Measurements from ENCODE around the gene HDAC11.

GRCh38 chr3:13470894-13471574 is 9.1 kb upstream of the HDAC11 start:
- TF ChIP-seq CTCF (conservative IDR thresholded peaks at IDR 0.05 in 1 of 2, IDR thresholded peaks at IDR 0.05 in 1 of 2; ENCODE audit: low read depth in 1 of 2, low read length in 2 of 2) (no peak), EZH2 (IDR thresholded peaks at IDR 0.05; ENCODE audit: low read length, missing control alignments) (no peak)

Measured in fibroblast of lung (primary cell).